ENCODE data around the gene PIP5KL1. TPM values are rescaled to one million over a fixed set of nuclear protein-coding genes. Genes with fewer than 3 reads are reported as not detected.

The PIP5KL1 gene
- polyA plus RNA-seq, 3 donors, result 0.31 to 0.57 (median 0.39) TPM

DNA sequence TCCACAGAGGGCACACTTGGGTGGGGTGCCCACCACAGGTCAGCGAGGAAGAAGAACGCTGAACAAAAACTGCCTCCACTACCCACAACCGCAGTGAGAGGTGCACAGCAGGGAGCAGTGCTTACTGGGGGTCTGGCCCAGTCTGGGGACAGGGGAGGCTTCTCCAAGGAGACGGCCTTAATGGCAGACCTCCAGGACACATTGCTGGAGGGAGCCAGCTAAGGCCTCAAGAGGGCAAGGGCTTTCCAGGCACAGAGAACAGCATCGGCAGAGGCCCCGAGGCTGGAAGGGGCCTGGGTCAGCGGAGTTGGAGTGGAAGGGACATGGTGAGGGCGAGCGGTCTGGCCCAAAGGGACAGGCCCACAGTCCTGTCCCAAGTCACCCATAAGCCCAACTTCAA is 15.4 kb upstream of the PIP5KL1 start:
- Mint-ChIP-seq H3K9me3 (peaks cover 0 to 1% (median 0%) of the 10 kb centered on the region in 7 donors), H3K4me3 (no peak overlapping the region), H3K4me1 (peaks cover 13% of the 10 kb centered on the region), H3K27me3 (ENCODE audit: low read depth in 3 of 3) (no peaks in the 10 kb centered on the region), H3K36me3 (peaks cover 6 to 9% of the 10 kb centered on the region in 2 donors), H3K27ac (peak overlapping the region in 1 of 7 donors; percentile 42)
- TF ChIP-seq, protein P1, sequence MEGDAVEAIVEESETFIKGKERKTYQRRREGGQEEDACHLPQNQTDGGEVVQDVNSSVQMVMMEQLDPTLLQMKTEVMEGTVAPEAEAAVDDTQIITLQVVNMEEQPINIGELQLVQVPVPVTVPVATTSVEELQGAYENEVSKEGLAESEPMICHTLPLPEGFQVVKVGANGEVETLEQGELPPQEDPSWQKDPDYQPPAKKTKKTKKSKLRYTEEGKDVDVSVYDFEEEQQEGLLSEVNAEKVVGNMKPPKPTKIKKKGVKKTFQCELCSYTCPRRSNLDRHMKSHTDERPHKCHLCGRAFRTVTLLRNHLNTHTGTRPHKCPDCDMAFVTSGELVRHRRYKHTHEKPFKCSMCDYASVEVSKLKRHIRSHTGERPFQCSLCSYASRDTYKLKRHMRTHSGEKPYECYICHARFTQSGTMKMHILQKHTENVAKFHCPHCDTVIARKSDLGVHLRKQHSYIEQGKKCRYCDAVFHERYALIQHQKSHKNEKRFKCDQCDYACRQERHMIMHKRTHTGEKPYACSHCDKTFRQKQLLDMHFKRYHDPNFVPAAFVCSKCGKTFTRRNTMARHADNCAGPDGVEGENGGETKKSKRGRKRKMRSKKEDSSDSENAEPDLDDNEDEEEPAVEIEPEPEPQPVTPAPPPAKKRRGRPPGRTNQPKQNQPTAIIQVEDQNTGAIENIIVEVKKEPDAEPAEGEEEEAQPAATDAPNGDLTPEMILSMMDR (IDR thresholded peaks at IDR 0.05), result no peak
- H3K9me3 ChIP-seq (replicated peaks in 1 of 2; ENCODE audit: control insufficient read depth in 1 of 2, insufficient read depth in 1 of 2, low read length in 2 of 2), result no peaks in the 10 kb centered on the region
- intact Hi-C loops (cut with micrococcal nuclease), result loop anchor here in 1 of 2 donors (10.0 kb wide), 1 partner anchor 139 kb away; no protein-coding TSS in a partner anchor
- no peaks in the 10 kb centered on the region for H3K27me3 ChIP-seq (ENCODE audit: control insufficient read depth in 2 of 2, insufficient read depth in 2 of 2, low read length in 2 of 2)
- no peaks in the 10 kb centered on the region for H4K20me1 ChIP-seq (ENCODE audit: insufficient read depth, low read length)
- no peak overlapping the region for H3K4me3 ChIP-seq (replicated peaks in 1 of 3; ENCODE audit: low read depth in 2 of 3, low read length in 3 of 3)
- H2AFZ ChIP-seq (ENCODE audit: insufficient read depth, low read depth, low read length, poor library complexity, severe bottlenecking), result no peak overlapping the region
- H3K4me1 ChIP-seq (ENCODE audit: control insufficient read depth in 1 of 2, insufficient read depth in 2 of 2, low read length in 2 of 2), result peaks cover 11 to 13% of the 10 kb centered on the region in 2 donors
- H3K36me3 ChIP-seq (replicated peaks in 1 of 2; ENCODE audit: control insufficient read depth in 1 of 2, insufficient read depth in 2 of 2, low read length in 2 of 2), result no peaks in the 10 kb centered on the region
- no peak overlapping the region for H3K4me2 ChIP-seq (replicated peaks; ENCODE audit: extremely low read depth, low read length, poor library complexity, severe bottlenecking)
- no peak for DNase-seq
- H3K27ac ChIP-seq (ENCODE audit: low read depth in 1 of 2, low read length in 2 of 2), result no peak overlapping the region
- H3K9ac ChIP-seq (ENCODE audit: insufficient read depth, low read length, poor library complexity, severe bottlenecking), result no peak overlapping the region
- no peaks in the 10 kb centered on the region for H3K79me2 ChIP-seq (ENCODE audit: insufficient read depth, low read length)
- 94% methylated on average over 4 of the region's 9 CpGs for WGBS (ENCODE audit: insufficient coverage)

DNA sequence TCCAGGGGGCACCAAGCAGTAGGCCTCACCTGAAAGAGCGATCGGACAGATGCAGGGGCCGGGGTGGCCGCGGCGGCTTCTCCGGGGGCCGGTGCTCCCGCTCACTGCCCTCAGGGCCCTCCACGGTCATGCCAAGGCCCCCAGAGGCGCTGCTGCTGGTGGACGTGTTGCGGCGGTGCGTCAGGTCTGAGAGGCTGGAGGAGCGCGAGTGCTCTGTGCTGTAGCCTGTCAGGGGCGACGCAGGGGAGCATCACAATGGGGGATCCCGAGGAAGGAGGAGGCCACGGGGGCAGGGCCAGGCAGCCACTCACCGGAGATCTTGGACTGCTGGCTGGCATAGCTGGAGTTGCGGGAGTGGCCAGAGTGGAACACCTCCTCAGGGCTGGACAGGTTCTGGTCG is 14.8 kb upstream of the PIP5KL1 start:
- H3K4me3 ChIP-seq (replicated peaks in 1 of 3; ENCODE audit: low read depth in 2 of 3, low read length in 3 of 3), result no peak overlapping the region
- H3K4me1 Mint-ChIP-seq, result peaks cover 13% of the 10 kb centered on the region
- no peaks in the 10 kb centered on the region for H3K79me2 ChIP-seq (ENCODE audit: insufficient read depth, low read length)
- H3K27me3 ChIP-seq (ENCODE audit: control insufficient read depth in 2 of 2, insufficient read depth in 2 of 2, low read length in 2 of 2), result no peaks in the 10 kb centered on the region
- H4K20me1 ChIP-seq (ENCODE audit: insufficient read depth, low read length), result no peaks in the 10 kb centered on the region
- H3K9me3 Mint-ChIP-seq, result no peaks in the 10 kb centered on the region
- H2AFZ ChIP-seq (ENCODE audit: insufficient read depth, low read depth, low read length, poor library complexity, severe bottlenecking), result no peak overlapping the region
- 97% methylated on average over 24 of the region's 24 CpGs for WGBS (ENCODE audit: insufficient coverage)
- H3K36me3 Mint-ChIP-seq, result peaks cover 6 to 9% of the 10 kb centered on the region in 2 donors
- H3K27me3 Mint-ChIP-seq (ENCODE audit: low read depth in 3 of 3), result peaks cover 0 to 3% (median 0%) of the 10 kb centered on the region in 3 donors
- no peaks in the 10 kb centered on the region for H3K9me3 ChIP-seq (replicated peaks in 1 of 2; ENCODE audit: control insufficient read depth in 1 of 2, insufficient read depth in 1 of 2, low read length in 2 of 2)
- no peak overlapping the region for H3K4me2 ChIP-seq (replicated peaks; ENCODE audit: extremely low read depth, low read length, poor library complexity, severe bottlenecking)
- H3K27ac Mint-ChIP-seq, result no peak overlapping the region
- peaks cover 11 to 13% of the 10 kb centered on the region in 2 donors for H3K4me1 ChIP-seq (ENCODE audit: control insufficient read depth in 1 of 2, insufficient read depth in 2 of 2, low read length in 2 of 2)
- no peaks in the 10 kb centered on the region for H3K36me3 ChIP-seq (replicated peaks in 1 of 2; ENCODE audit: control insufficient read depth in 1 of 2, insufficient read depth in 2 of 2, low read length in 2 of 2)
- no peak overlapping the region for H3K9ac ChIP-seq (ENCODE audit: insufficient read depth, low read length, poor library complexity, severe bottlenecking)
- no peak for DNase-seq
- no peak overlapping the region for H3K4me3 Mint-ChIP-seq
- H3K27ac ChIP-seq (ENCODE audit: low read depth in 1 of 2, low read length in 2 of 2), result no peak overlapping the region
- intact Hi-C loops (cut with micrococcal nuclease), result loop anchor here in 1 of 2 donors (10.0 kb wide), 1 partner anchor 139 kb away; no protein-coding TSS in a partner anchor
- TF ChIP-seq, protein P1 (IDR thresholded peaks at IDR 0.05), result no peak
